ENCODE measurements around the gene COG8. TPM values are rescaled to one million over a fixed set of nuclear protein-coding genes. Genes with fewer than 3 reads are reported as not detected.

Gene COG8
- total and polyA plus RNA-seq, 2 donors (not counting 3 experiments of a cell fraction or from before 2014, with no cell fraction given), result 29.0 to 31.6 TPM

DNA sequence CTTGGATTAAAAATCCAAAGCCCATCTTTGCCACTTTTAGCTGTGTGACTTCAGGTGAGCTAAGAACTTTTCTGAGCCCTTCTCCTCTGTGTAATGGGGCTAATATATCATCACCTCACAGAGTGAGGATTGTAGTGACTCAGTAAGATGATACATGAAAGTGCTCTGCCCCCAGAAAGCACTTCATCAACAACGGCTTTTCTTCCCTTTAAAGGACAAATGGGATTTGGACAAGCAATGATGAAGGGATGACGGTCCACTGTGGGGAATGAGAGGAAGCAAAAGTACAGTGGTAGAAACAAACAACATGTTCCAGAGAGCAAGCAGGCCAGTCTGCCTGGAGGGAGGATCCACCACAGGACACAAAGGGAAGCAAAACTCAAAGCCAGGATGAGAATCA is 26.5 kb upstream of the COG8 start:
- no peaks in the 10 kb centered on the region for H3K9me3 ChIP-seq (replicated peaks; ENCODE audit: control insufficient read depth, insufficient read depth, low read length)
- dilution Hi-C loops (cut with MboI; ENCODE audit: extremely low pct_ligation_motif_present, low sequenced_read_pairs) (no loop called here), intact Hi-C loops (cut with micrococcal nuclease) (no loop called here)
- ChIA-PET POLR2A (no interaction called here), CTCF (no interaction called here)
- no peaks in the 10 kb centered on the region for H3K9me1 ChIP-seq (replicated peaks; ENCODE audit: control insufficient read depth, extremely low read depth, insufficient read depth, low read length)
- no peak overlapping the region for H3K9ac ChIP-seq (replicated peaks; ENCODE audit: extremely low read depth, insufficient read depth, low read length)
- H3K27me3 ChIP-seq (ENCODE audit: control insufficient read depth in 2 of 2, insufficient read depth in 2 of 2, low read length in 2 of 2), result no peaks in the 10 kb centered on the region
- peaks cover 20 to 21% of the 10 kb centered on the region in 2 experiments for H3K36me3 ChIP-seq (ENCODE audit: control insufficient read depth in 2 of 2, extremely low read depth in 1 of 2, insufficient read depth in 2 of 2, low read length in 2 of 2)
- peaks cover 10% of the 10 kb centered on the region for H3K4me1 ChIP-seq (ENCODE audit: control insufficient read depth, extremely low read depth, insufficient read depth, low read length)
- no peak overlapping the region for H3K27ac ChIP-seq (ENCODE audit: insufficient read depth, low read depth, low read length)
- TF ChIP-seq FOS (IDR thresholded peaks at IDR 0.05; ENCODE audit: borderline replicate concordance, insufficient read depth, low read length) (no peak), MYC (IDR thresholded peaks at IDR 0.05; ENCODE audit: low read depth, low read length) (no peak), JUN (IDR thresholded peaks at IDR 0.05; ENCODE audit: borderline replicate concordance, insufficient read depth, insufficient read length, low read depth) (no peak), EZH2 (IDR thresholded peaks at IDR 0.05; ENCODE audit: borderline replicate concordance, low read depth, low read length, severe bottlenecking) (no peak), POLR2A (IDR thresholded peaks at IDR 0.05; ENCODE audit: low read depth, low read length) (no peak)
- TF ChIP-seq, protein P1, sequence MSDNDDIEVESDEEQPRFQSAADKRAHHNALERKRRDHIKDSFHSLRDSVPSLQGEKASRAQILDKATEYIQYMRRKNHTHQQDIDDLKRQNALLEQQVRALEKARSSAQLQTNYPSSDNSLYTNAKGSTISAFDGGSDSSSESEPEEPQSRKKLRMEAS (IDR thresholded peaks at IDR 0.05; ENCODE audit: insufficient read depth, insufficient read length), result no peak
- TF ChIP-seq, protein P2, sequence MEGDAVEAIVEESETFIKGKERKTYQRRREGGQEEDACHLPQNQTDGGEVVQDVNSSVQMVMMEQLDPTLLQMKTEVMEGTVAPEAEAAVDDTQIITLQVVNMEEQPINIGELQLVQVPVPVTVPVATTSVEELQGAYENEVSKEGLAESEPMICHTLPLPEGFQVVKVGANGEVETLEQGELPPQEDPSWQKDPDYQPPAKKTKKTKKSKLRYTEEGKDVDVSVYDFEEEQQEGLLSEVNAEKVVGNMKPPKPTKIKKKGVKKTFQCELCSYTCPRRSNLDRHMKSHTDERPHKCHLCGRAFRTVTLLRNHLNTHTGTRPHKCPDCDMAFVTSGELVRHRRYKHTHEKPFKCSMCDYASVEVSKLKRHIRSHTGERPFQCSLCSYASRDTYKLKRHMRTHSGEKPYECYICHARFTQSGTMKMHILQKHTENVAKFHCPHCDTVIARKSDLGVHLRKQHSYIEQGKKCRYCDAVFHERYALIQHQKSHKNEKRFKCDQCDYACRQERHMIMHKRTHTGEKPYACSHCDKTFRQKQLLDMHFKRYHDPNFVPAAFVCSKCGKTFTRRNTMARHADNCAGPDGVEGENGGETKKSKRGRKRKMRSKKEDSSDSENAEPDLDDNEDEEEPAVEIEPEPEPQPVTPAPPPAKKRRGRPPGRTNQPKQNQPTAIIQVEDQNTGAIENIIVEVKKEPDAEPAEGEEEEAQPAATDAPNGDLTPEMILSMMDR (IDR thresholded peaks at IDR 0.05; ENCODE audit: extremely low read depth in 1 of 2, insufficient read depth in 1 of 2, low read depth in 1 of 2, low read length in 2 of 2), result no peak
- no peak overlapping the region for H3K4me3 ChIP-seq (replicated peaks in 1 of 3; ENCODE audit: insufficient read depth in 1 of 3, low read depth in 1 of 3, low read length in 3 of 3)
- BruUV-seq (replicated peaks), result no TSS peak
- no peak overlapping the region for H2AFZ ChIP-seq (ENCODE audit: low read depth, low read length)
- no peak for DNase-seq (ENCODE audit: low read depth, low spot score)
- no peak overlapping the region for H3K4me2 ChIP-seq (ENCODE audit: insufficient read depth, low read length)
- no peak for FAIRE-seq
- peaks cover 2% of the 10 kb centered on the region for H3K79me2 ChIP-seq (ENCODE audit: control insufficient read depth, insufficient read depth, low read length)
- H4K20me1 ChIP-seq (replicated peaks; ENCODE audit: control insufficient read depth, extremely low read depth, insufficient read depth, low read length), result no peaks in the 10 kb centered on the region

Data from endothelial cell of umbilical vein (primary cell).